NCI-H774 (cell line): ENCODE results near the gene PRKAR1B.

Source experiments
- DNase-seq: peaks from one replicate; lab custom pipeline; 2025; lab: John Stamatoyannopoulos, UW

PRKAR1B gene

GRCh38 chr7:572416-573268 is 154.4 kb downstream of the PRKAR1B start:
- DNase-seq: no peak

- DNase-seq: no peak
These were observed 155.2 kb downstream of the PRKAR1B start for GRCh38 chr7:571718-572415.

GRCh38 chr7:571096-571717 is 155.9 kb downstream of the PRKAR1B start:
- no peak for DNase-seq

- no peak for DNase-seq
These were observed 156.3 kb downstream of the PRKAR1B start for GRCh38 chr7:570801-571070.

- DNase-seq: no peak
These were observed 156.9 kb downstream of the PRKAR1B start for GRCh38 chr7:569996-570800.

- DNase-seq: no peak
These were observed 157.8 kb downstream of the PRKAR1B start for GRCh38 chr7:569071-569855.

GRCh38 chr7:568031-568951 is 158.8 kb downstream of the PRKAR1B start:
- DNase-seq: no peak

- DNase-seq: no peak
These were observed 159.7 kb downstream of the PRKAR1B start for GRCh38 chr7:567305-567883.

GRCh38 chr7:566100-566499 is 161.0 kb downstream of the PRKAR1B start:
- no peak for DNase-seq

GRCh38 chr7:564176-564865 is 162.8 kb downstream of the PRKAR1B start:
- no peak for DNase-seq

GRCh38 chr7:563629-564170 is 163.4 kb downstream of the PRKAR1B start:
- no peak for DNase-seq

GRCh38 chr7:562789-563628 is 164.1 kb downstream of the PRKAR1B start:
- no peak for DNase-seq

- no peak for DNase-seq
These were observed 164.8 kb downstream of the PRKAR1B start for GRCh38 chr7:562374-562675.

- DNase-seq: no peak
These were observed 165.3 kb downstream of the PRKAR1B start for GRCh38 chr7:561631-562373.

- no peak for DNase-seq
These were observed 166.0 kb downstream of the PRKAR1B start for GRCh38 chr7:560966-561630.

GRCh38 chr7:559396-559705 is 167.7 kb downstream of the PRKAR1B start:
- DNase-seq: no peak

- DNase-seq: no peak
These were observed 169.6 kb downstream of the PRKAR1B start for GRCh38 chr7:557558-557881.
